HG03558 (cell line): ENCODE results near the gene PRR13.
"Not testable (repeated sequence)": the region's sequence is repeated elsewhere in the genome, so short reads cannot be mapped to it uniquely, and the experiment has no call there.

Source experiments
- ATAC-seq: cut with Tn5 transposase; IDR thresholded peaks from one replicate; pipeline ENCODE4 v1.9.1; 2021; ENCODE audit warnings: moderate number of reproducible peaks; ENCODE audit not compliant: unreplicated experiment; ENCODE audit errors: extremely low read depth

Gene PRR13

GRCh38 chr12:53441040-53441833 lies at the start of gene PRR13:
Gene PRR13, plus strand, starts transcription at chr12:53441734. Its CDS starts 981 bp downstream, at chr12:53442715.
- ATAC-seq = peak; percentile 98

- no peak for ATAC-seq
Measured at GRCh38 chr12:53399896-53400295, 41.6 kb upstream of the PRR13 start.

- ATAC-seq = not testable (repeated sequence)
Measured at GRCh38 chr12:53402351-53402750, 39.2 kb upstream of the PRR13 start.

- ATAC-seq = no peak
Measured at GRCh38 chr12:53402871-53403270, 38.7 kb upstream of the PRR13 start.

- no peak for ATAC-seq
Measured at GRCh38 chr12:53410951-53411350, 30.6 kb upstream of the PRR13 start.

- no peak for ATAC-seq
Measured at GRCh38 chr12:53413485-53414204, 27.9 kb upstream of the PRR13 start.

- ATAC-seq = no peak
Measured at GRCh38 chr12:53414756-53415417, 26.6 kb upstream of the PRR13 start.

GRCh38 chr12:53415752-53416389 lies 25.7 kb upstream of the PRR13 start:
- not testable (repeated sequence) for ATAC-seq

GRCh38 chr12:53417291-53417816 lies 24.2 kb upstream of the PRR13 start:
- not testable (repeated sequence) for ATAC-seq

GRCh38 chr12:53418221-53418620 lies 23.3 kb upstream of the PRR13 start:
- ATAC-seq = no peak

- no peak for ATAC-seq
Measured at GRCh38 chr12:53419756-53420155, 21.8 kb upstream of the PRR13 start.

- ATAC-seq = not testable (repeated sequence)
Measured at GRCh38 chr12:53422247-53422646, 19.3 kb upstream of the PRR13 start.

GRCh38 chr12:53423597-53423996 lies 17.9 kb upstream of the PRR13 start, which contains the start of gene AMHR2:
Gene AMHR2, plus strand, starts transcription at chr12:53423855. Its CDS starts 80 bp downstream, at chr12:53423935.
- ATAC-seq = no peak

GRCh38 chr12:53424626-53425514 lies 16.7 kb upstream of the PRR13 start:
- no peak for ATAC-seq

GRCh38 chr12:53425515-53426150 lies 15.9 kb upstream of the PRR13 start:
- ATAC-seq = no peak

GRCh38 chr12:53427905-53428594 lies 13.5 kb upstream of the PRR13 start:
- no peak for ATAC-seq

GRCh38 chr12:53428741-53429140 lies 12.8 kb upstream of the PRR13 start:
- ATAC-seq = no peak

- no peak for ATAC-seq
Measured at GRCh38 chr12:53430116-53430515, 11.4 kb upstream of the PRR13 start.
